Measurements from ENCODE around the gene MCEMP1.

GRCh38 chr19:7694499-7694898 is 17.6 kb downstream of the MCEMP1 start:
- TF ChIP-seq CTCF (IDR thresholded peaks at IDR 0.05) (no peak), POLR2A (IDR thresholded peaks at IDR 0.05) (no peak)
